ENCODE data around the gene SPATA32. TPM values are rescaled to one million over a fixed set of nuclear protein-coding genes. Genes with fewer than 3 reads are reported as not detected.

Gene SPATA32
- total RNA-seq, 3 donors from 2014 or later = 0.44 TPM; not detected in 2

DNA sequence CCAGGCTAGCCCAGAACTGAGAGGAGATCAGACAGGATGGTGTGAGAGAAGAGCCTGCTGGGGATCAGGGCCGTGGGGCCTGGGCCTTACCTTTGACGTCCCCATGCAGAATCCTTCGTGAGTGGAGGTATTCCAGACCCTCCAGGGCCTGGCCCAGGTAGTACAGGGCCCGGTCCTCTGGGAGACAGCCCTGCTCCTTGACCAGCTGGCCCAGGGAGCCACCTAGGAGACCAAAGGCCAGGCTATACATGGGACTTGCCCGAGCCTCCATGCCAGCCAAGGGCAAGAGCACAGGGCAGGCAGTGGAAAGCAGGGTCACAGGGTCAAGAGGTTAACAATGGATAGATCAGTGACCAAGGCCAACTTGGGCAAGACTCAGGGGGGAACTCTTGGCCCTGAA lies 12.1 kb upstream of the SPATA32 start:
- H3K27me3 ChIP-seq = no peaks in the 10 kb centered on the region
- H3K9me3 ChIP-seq = no peaks in the 10 kb centered on the region
- intact Hi-C loops (cut with DNase I; ENCODE audit: low total_unique reads) = no loop called here
- DNase-seq (ENCODE audit: low spot score in 2 of 2) = no peak
- no peak for TF ChIP-seq POLR2A (IDR thresholded peaks at IDR 0.05)
- TF ChIP-seq POLR2AphosphoS5 (IDR thresholded peaks at IDR 0.05) = no peak
- TF ChIP-seq, protein P1, sequence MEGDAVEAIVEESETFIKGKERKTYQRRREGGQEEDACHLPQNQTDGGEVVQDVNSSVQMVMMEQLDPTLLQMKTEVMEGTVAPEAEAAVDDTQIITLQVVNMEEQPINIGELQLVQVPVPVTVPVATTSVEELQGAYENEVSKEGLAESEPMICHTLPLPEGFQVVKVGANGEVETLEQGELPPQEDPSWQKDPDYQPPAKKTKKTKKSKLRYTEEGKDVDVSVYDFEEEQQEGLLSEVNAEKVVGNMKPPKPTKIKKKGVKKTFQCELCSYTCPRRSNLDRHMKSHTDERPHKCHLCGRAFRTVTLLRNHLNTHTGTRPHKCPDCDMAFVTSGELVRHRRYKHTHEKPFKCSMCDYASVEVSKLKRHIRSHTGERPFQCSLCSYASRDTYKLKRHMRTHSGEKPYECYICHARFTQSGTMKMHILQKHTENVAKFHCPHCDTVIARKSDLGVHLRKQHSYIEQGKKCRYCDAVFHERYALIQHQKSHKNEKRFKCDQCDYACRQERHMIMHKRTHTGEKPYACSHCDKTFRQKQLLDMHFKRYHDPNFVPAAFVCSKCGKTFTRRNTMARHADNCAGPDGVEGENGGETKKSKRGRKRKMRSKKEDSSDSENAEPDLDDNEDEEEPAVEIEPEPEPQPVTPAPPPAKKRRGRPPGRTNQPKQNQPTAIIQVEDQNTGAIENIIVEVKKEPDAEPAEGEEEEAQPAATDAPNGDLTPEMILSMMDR (IDR thresholded peaks at IDR 0.05) = no peak
- peaks cover 0 to 6% of the 10 kb centered on the region in 2 donors for H3K4me1 ChIP-seq
- no peak overlapping the region for H3K4me3 ChIP-seq
- peaks cover 6% of the 10 kb centered on the region for H3K36me3 ChIP-seq
- H3K27ac ChIP-seq = peak overlapping the region in 1 of 2 donors; percentile 0

DNA sequence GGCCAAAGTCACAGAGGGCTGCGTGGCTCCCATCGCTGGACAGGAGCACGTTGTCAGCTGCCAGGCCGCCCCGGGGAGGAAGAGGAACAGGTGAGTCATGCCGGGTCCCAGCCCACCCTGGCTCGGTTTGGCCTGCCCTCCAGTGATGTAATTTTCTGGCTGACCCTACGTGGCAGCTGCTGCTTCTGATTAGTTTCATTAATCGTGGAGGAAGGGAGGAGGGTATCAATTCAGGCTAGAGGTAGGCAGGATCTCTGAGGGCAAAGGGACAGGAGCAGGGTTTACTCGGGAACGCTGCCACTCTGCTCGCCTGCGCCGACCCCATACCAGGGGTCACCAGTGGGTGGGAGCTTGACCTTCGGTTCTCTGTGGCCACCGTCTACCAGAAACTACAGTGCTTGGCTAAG lies 11.7 kb upstream of the SPATA32 start:
- H3K36me3 ChIP-seq = peaks cover 6% of the 10 kb centered on the region
- peak overlapping the region in 1 of 2 donors; percentile 0 for H3K27ac ChIP-seq
- intact Hi-C loops (cut with DNase I; ENCODE audit: low total_unique reads) = no loop called here
- H3K4me3 ChIP-seq = no peak overlapping the region
- H3K27me3 ChIP-seq = no peaks in the 10 kb centered on the region
- no peak for DNase-seq (ENCODE audit: low spot score in 2 of 2)
- no peaks in the 10 kb centered on the region for H3K9me3 ChIP-seq
- TF ChIP-seq, protein P1 (IDR thresholded peaks at IDR 0.05) = no peak
- TF ChIP-seq POLR2AphosphoS5 (IDR thresholded peaks at IDR 0.05) (no peak), POLR2A (IDR thresholded peaks at IDR 0.05) (no peak)
- H3K4me1 ChIP-seq = peaks cover 0 to 6% of the 10 kb centered on the region in 2 donors

DNA sequence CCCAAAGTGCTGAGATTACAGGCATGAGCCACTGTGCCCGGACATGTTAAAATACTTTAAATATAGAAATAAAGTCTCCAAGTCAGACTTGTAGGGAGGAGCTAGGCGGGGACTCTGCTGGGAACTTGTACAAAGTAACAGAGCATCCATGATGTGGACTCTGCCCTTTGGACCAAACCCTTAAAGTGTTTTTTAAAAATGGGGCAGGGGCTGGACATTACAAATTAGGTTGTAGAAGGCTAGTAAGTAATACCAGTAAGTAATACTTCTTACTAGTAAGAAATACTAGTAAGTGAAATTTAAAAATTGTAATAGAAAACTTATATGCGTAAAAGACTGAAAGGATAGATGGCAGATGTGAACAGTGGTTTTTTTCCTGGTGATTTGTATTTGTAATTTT lies 9.7 kb upstream of the SPATA32 start:
- DNase-seq (ENCODE audit: low spot score in 2 of 2) = no peak
- H3K36me3 ChIP-seq = peaks cover 6% of the 10 kb centered on the region
- no peak for TF ChIP-seq POLR2A (IDR thresholded peaks at IDR 0.05)
- H3K27ac ChIP-seq = no peak overlapping the region
- no peak overlapping the region for H3K4me3 ChIP-seq
- H3K4me1 ChIP-seq = no peaks in the 10 kb centered on the region
- intact Hi-C loops (cut with DNase I; ENCODE audit: low total_unique reads) = no loop called here
- H3K27me3 ChIP-seq = no peaks in the 10 kb centered on the region
- H3K9me3 ChIP-seq = no peaks in the 10 kb centered on the region

DNA sequence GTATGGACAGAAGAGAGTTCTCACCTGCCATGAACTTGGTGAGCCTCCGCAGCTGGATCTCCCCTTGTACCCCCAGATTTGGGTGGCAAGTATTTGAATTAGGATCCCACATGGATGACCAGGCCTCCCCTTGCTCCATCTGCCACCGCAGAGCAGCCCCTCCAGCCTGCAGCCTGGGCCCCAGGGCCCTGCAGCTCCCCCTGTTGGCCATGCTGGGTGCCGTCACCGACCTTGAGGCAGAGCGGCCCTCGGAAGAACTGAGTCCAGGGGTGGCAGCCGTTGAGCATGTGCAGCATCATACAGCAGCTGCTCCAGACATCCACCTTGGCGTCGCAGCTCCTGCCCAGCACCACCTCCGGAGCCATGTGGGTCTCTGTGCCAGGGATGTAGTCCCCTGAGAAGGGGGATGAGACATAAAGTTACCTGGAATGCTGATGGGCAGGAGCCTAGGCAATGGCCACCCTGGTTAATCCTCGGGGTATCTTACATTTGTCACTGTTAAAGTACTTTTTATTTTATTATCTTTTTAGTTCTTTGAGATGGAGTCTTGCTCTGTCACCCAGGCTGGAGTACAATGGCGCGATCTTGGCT lies 9.0 kb upstream of the SPATA32 start:
- Histone ChIP-seq H3K4me1 (no peaks in the 10 kb centered on the region), H3K9me3 (no peaks in the 10 kb centered on the region), H3K4me3 (no peak overlapping the region), H3K27me3 (no peaks in the 10 kb centered on the region), H3K27ac (no peak overlapping the region), H3K36me3 (peaks cover 6% of the 10 kb centered on the region)
- intact Hi-C loops (cut with DNase I; ENCODE audit: low total_unique reads) = no loop called here
- DNase-seq (ENCODE audit: low spot score in 2 of 2) = no peak
- TF ChIP-seq POLR2AphosphoS5 (IDR thresholded peaks at IDR 0.05) = no peak
- no peak for TF ChIP-seq POLR2A (IDR thresholded peaks at IDR 0.05)
- TF ChIP-seq, protein P1 (IDR thresholded peaks at IDR 0.05) = peak in 2 of 3 donors; percentile 12 to 33

DNA sequence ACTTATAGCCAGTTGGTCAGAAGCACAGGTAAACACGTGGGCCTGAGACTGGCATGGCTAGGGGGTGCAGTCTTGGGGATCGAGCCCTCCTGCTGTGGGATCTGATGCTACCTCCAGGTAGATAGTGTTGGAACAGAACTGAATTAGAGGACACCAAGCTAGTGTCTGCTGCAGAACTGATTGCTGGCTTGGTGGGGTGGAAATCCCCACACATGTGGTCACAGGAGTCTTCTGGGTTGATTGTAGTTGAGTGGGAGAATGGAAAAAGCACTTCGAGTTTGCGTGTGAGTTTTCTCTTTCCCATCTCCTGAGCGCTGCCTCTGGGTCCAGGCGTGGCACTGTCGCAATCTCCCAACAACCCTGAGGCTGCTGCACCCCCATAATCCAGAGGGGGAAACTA lies 8.0 kb upstream of the SPATA32 start:
- no peak for DNase-seq (ENCODE audit: low spot score in 2 of 2)
- H3K36me3 ChIP-seq = peaks cover 6% of the 10 kb centered on the region
- intact Hi-C loops (cut with DNase I; ENCODE audit: low total_unique reads) = no loop called here

More for the DNA sequence above, 8.0 kb upstream of the SPATA32 start:
- Histone ChIP-seq H3K4me1 (no peaks in the 10 kb centered on the region), H3K27ac (no peak overlapping the region), H3K27me3 (no peaks in the 10 kb centered on the region), H3K4me3 (no peak overlapping the region), H3K9me3 (no peaks in the 10 kb centered on the region)
- TF ChIP-seq POLR2AphosphoS5 (IDR thresholded peaks at IDR 0.05) (no peak), POLR2A (IDR thresholded peaks at IDR 0.05) (no peak)
- TF ChIP-seq, protein P1 (IDR thresholded peaks at IDR 0.05) = no peak

All from breast epithelium (tissue), 4 donors.